ENCODE measurements around the gene CCDC137.

Gene CCDC137

DNA sequence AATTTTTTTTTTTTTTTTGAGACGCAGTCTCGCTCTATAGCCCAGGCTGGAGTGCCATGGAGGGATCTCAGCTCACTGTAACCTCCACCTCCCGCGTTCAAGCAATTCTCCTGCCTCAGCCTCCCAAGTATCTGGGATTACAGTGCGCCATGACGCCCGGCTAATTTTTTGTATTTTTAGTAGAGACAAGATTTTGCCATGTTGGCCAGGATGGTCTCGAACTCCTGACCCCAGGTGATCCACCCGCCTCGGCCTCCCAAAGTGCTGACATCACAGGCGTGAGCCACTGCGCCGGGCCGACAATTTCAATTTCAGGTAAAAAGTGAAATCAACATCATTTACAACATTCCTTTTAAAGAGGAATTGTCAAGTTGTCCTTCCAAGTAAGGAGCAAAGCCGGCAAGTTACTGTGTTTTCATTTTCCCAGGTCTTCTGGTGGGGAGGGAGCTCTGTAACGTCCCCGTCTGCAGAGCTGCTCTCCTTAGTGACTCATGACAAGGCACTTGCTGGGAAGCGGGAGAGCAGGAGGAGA is 30.5 kb upstream of the CCDC137 start:
- H3K4me3 ChIP-seq (ENCODE audit: low read depth, low read length), result peak overlapping the region; percentile 94
- TF ChIP-seq, protein P1, sequence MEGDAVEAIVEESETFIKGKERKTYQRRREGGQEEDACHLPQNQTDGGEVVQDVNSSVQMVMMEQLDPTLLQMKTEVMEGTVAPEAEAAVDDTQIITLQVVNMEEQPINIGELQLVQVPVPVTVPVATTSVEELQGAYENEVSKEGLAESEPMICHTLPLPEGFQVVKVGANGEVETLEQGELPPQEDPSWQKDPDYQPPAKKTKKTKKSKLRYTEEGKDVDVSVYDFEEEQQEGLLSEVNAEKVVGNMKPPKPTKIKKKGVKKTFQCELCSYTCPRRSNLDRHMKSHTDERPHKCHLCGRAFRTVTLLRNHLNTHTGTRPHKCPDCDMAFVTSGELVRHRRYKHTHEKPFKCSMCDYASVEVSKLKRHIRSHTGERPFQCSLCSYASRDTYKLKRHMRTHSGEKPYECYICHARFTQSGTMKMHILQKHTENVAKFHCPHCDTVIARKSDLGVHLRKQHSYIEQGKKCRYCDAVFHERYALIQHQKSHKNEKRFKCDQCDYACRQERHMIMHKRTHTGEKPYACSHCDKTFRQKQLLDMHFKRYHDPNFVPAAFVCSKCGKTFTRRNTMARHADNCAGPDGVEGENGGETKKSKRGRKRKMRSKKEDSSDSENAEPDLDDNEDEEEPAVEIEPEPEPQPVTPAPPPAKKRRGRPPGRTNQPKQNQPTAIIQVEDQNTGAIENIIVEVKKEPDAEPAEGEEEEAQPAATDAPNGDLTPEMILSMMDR (IDR thresholded peaks at IDR 0.05; ENCODE audit: low read depth, low read length), result no peak
- in situ Hi-C loops (cut with HindIII; ENCODE audit: low sequenced_read_pairs), result no loop called here
- no peak for DNase-seq (ENCODE audit: low read depth, low spot score)

DNA sequence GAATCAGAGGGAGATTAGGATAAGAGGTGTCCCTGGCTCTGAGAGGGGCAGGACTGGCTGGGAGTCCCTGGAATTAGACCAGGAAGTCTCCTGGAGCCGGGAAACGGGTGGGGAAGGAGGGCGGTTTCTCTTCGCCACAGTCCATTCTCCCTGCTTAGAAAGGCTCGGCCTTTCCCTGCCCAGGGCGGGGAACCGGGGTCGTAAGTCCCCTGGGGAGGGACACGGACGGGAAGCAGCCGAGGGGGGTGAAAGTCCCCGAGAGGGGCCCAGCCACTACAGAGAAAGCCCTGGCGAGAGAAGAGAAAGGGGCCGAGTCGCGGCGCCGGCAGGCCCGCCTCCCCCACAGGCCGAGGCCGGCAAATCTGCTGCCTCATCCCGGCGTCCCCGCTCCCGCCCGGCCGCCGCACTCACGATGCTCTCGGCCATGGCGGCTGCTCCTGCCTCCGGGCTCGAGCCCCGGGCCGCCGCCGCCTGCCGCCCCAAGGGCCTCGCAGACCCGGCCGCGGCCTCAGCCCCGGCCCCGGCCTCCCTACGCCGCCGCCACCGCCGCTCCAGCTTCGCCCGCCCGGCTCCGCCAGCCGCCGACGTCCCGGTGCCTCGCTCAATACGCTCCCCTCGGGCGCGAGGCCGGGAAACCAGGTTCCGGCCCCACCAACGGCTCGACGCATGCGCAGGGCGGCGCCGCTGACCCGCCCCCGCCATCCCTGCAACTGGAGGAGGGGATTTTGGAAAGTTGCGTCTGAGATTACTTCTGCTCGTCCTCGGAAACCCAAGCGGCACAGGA is 29.8 kb upstream of the CCDC137 start, which contains the start of the genes NPLOC4 and TSPAN10:
Gene NPLOC4 (minus strand): TSS at position 608 of the 784 bp plus-strand sequence. CDS start 182 bp downstream, at position 426.
Gene TSPAN10 (plus strand): TSS at position 692 of the 784 bp plus-strand sequence. CDS start 5,217 bp downstream, outside the sequence.
- TF ChIP-seq, protein P1 (IDR thresholded peaks at IDR 0.05; ENCODE audit: low read depth, low read length), result no peak
- in situ Hi-C loops (cut with HindIII; ENCODE audit: low sequenced_read_pairs), result no loop called here
- peak within 1 kb of the TSS; percentile 94 for H3K4me3 ChIP-seq (ENCODE audit: low read depth, low read length)

DNA sequence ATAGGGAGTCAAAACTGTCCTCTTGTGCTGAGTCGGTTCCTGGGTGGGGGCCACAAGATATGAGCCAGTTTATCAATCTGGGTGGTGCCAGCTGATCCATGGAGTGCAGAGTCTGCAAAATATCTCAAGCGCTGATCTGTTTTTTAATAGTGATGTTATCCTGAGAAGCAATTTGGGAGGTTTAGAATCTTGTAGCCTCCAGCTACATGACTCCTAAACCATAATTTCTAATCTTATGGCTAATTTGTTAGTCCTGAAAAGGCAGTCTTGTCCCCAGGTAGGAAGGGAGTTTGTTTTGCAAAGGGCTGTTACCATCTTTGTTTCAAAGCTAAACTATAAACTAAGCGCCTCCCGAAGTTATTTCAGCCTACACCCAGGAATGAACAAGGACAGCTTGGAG is 27.9 kb upstream of the CCDC137 start:
- TF ChIP-seq, protein P1 (IDR thresholded peaks at IDR 0.05; ENCODE audit: low read depth, low read length), result no peak
- H3K4me3 ChIP-seq (ENCODE audit: low read depth, low read length), result no peak overlapping the region
- no peak for DNase-seq (ENCODE audit: low read depth, low spot score)
- in situ Hi-C loops (cut with HindIII; ENCODE audit: low sequenced_read_pairs), result no loop called here

More for the DNA sequence above, 29.8 kb upstream of the CCDC137 start, which contains the start of the genes NPLOC4 and TSPAN10:
- peak; percentile 82 for DNase-seq (ENCODE audit: low read depth, low spot score)

DNA sequence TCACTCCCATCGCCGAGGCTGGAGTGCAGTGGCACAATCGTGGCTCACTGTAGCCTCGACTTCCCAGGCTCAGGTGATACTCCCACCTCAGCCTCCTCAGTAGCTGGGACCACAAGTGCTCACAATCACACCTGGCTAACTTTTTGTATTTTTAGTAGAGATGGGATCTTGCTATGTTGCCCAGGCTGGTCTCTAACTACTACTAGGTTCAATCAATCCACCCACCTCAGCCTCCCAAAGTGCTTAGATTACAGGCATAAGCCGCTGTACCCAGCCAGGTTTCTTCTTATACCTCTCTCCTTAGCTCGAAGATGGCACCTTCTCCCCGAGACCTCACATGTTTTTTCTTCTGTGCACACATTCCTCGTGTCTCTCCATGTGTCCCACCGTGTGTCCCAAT is 26.5 kb upstream of the CCDC137 start:
- in situ Hi-C loops (cut with HindIII; ENCODE audit: low sequenced_read_pairs), result no loop called here
- DNase-seq (ENCODE audit: low read depth, low spot score), result no peak
- TF ChIP-seq, protein P1 (IDR thresholded peaks at IDR 0.05; ENCODE audit: low read depth, low read length), result no peak
- H3K4me3 ChIP-seq (ENCODE audit: low read depth, low read length), result no peak overlapping the region

DNA sequence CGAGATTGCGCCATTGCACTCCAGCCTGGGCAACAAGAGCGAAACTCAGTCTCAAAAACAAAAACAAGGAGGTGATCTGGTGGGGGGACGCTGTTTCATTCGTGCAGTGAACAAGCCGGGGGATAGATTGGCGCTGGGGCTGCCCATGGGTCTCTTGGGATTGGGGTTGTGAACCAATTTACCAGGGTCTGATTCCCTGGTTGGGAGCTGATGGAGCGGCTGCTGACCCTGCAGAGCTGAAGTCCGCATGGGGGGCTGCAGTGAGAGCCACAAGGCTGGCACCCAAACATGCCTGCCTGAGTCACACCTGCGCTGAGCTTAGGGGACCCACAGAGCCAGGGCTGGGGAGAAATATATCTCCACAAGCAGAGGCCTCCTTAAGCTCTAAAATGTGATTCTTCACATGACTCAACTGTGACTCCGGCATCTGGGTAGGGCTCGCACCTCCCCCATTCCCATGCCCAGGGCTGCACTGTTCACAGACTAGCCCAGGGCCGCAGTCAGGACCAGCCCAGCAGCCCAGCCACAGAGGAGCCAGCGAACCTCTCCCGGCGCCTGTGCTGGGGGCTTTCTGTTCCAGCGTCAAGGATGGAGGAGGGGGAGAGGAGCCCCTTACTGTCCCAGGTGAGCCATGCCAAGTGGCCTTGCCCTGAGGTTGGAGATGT is 24.6 kb upstream of the CCDC137 start:
- in situ Hi-C loops (cut with HindIII; ENCODE audit: low sequenced_read_pairs), result no loop called here
- TF ChIP-seq, protein P1 (IDR thresholded peaks at IDR 0.05; ENCODE audit: low read depth, low read length), result no peak
- no peak overlapping the region for H3K4me3 ChIP-seq (ENCODE audit: low read depth, low read length)
- peak; percentile 47 for DNase-seq (ENCODE audit: low read depth, low spot score)

DNA sequence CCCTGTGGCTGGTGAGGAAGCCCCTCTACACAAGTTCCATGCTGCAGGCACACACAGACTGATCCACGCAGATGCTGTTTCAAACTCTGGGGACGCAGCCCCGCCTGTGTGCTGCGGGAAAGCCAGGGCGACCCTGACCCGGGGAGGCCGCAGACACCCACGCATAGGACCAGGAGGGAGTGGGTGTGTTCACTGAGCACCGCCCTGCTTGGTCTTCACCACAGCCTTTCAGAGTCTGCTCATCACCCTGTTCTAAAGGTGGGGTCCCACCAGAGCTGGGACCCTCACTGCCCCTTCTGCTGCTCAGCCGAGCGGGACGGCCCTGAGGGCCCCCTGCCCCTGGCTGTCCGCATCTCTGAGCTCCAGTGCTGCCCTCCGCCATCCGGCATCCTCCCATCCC is 22.0 kb upstream of the CCDC137 start:
- DNase-seq (ENCODE audit: low read depth, low spot score), result no peak
- H3K4me3 ChIP-seq (ENCODE audit: low read depth, low read length), result no peak overlapping the region
- TF ChIP-seq, protein P1 (IDR thresholded peaks at IDR 0.05; ENCODE audit: low read depth, low read length), result no peak
- in situ Hi-C loops (cut with HindIII; ENCODE audit: low sequenced_read_pairs), result no loop called here
